Measurements from ENCODE around the gene NUDT22.

The NUDT22 gene

DNA sequence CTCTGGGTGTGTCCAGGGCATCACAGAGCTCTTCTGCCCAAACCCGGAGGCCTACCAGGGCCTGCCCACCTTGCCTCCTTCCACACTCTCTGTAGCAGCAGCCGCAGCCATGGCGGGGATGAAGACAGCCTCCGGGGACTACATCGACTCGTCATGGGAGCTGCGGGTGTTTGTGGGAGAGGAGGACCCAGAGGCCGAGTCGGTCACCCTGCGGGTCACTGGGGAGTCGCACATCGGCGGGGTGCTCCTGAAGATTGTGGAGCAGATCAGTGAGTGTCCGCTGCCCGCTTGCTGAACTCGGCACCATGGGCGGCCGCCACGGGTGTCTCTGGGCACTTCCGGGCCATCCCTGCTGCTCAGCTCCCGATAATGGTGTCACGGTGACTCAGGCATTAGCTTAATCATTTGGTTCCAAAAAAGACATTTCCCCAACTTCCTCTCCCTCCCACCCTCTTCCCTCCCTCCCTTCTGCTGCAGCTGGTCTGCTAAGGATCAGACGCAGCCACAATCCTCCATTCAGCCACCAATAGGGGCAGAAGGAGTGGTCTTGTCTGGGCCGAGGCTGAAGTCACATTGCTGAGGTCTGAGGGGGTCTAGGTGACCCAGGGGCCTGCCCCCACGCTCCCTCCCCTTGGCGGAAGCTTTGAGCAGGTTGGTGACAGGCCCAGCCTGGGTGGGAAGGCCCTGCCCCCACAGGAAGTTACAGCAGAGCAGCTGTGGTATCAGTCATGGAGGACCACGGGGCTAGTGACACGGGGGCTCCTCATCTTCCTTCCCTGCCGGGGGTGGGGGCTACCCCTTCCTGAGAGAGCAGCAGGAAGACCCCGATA, 18.6 kb upstream of the NUDT22 start:
- DNase-seq = no peak

DNA sequence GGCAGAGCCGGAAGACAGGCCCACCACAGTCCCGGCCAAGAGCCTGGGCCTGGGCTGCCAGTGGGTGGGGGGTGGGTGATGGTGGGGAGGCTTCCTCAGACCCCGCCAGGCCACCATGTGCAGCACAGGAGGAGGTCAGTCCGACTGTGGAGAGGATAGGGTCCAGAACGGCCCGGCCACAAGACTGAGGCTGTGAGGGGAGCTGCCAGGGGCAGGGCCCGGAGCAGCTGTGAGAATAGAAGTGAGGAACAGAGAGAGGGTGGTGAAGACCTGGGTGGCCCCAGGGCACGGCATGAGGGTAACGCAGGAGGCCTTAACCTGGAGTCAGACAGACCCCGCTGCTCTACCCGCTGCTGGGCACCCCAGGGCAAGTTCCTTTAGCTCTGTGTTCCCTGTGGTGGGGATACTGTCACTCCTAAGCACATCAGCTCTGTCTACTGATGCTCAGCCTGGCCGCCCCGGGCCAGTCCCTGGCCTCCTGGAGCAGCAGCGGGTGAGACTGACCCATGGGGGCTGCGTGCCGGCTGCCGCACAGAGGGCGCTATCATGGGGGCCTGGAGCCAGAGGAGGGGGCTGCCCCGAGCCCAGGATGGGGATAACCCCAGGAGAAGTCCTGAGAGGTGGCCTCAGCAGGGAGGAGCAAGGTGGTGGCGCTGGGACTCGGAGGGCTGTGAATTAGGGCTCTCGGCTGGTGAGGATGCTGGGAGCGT, 17.8 kb upstream of the NUDT22 start:
- DNase-seq = no peak

DNA sequence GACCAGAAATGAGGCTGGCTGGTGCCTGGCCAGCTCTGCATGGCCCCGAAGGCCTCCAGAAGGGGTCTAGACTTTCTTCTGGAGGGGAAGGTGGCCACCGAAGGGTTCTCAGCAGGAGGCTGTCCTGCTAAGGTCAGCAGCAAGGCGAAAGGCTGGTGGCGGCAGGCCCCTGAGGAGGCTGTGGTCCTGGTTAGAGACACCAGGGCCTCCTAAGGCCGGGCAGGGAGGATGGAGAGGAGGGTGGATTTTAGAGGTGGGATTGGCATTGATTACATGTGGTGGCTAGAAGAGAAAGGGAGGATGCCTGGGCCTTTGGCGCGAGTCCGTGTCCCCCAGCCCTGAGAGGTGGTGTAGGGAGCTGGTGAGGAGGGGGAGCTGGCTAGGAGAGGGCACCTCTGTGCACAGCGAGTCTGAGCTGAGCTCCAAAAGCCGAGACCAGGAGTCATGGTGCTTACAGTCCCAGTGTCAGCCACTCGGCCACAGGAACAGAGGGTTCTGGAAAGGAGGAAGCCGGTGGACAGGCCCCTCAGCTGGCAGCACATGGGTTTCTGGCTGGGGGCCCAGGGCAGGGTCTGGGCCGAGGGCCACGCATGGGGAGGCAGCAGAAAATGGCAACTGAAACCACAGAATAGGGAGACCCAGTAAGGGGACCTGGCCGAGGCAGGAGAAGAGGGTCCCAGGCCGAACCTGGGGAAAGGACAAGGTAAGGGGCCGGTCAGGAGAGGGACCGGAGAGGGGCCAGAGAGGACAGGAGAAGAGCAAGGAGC, 17.1 kb upstream of the NUDT22 start:
- DNase-seq = no peak

DNA sequence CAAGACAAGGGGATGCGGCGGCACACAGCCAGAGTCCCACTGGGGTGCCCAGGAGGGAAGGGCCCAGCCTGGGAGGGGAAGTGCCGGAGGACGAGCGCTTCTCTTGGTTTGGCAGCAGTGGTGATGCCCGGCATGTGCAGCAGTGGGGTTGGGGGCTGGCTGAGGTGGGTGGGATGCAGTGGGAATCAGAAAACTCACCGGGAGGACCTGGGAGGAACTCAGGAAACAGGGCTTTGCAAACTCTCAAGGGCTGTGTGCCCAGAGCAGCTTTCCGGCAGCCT, 16.6 kb upstream of the NUDT22 start:
- DNase-seq = no peak

DNA sequence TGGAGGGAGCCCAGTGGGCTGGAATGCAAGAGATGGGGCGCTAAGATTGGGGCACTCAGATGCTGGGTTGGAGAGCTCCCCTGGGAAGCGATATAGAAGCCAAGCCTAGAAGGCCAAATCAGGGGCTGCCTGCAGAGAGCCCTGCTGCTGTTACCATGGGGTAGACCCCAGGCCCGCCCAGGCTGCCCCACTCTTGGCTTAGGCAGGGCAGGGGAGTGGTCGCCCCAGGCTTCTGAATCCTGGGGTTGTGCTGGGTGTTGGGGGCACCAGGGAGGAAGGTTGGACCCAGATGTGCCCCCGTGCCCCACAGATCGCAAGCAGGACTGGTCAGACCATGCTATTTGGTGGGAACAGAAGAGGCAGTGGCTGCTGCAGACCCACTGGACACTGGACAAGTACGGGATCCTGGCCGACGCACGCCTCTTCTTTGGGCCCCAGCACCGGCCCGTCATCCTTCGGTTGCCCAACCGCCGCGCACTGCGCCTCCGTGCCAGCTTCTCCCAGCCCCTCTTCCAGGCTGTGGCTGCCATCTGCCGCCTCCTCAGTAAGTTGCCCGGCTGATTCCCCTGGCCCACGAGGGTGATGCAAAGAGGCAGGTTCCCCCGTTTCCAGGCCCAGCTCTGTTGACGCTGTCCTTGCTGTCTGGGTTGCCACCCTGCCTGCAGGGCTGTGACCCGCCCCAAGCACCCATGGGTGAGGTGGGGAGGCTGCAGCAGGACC, 15.6 kb upstream of the NUDT22 start:
- no peak for DNase-seq

DNA sequence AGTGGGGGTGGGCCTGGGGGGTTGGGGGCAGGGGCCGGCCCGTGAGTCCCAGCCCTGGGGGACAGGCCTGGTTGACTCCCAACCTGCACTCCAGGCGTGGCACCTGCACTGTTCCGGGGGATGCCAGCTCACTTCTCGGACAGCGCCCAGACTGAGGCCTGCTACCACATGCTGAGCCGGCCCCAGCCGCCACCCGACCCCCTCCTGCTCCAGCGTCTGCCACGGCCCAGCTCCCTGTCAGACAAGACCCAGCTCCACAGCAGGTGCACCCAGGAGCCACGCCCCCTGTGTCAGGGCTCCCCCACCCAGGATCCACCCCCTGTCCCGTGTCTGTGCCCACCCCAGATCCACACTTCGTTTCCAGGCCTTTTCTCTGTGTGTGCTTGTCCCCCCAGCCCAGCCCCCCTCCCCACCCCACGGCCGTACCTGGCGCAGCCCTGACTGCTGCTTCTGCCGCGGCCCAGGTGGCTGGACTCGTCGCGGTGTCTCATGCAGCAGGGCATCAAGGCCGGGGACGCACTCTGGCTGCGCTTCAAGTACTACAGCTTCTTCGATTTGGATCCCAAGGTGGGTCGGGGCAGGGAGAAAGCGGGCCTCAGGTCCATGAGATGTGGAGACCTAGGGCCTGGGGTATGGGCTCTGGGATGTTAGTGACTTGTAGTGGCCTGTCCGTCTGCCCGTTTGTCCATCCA, 14.7 kb upstream of the NUDT22 start:
- DNase-seq = no peak

DNA sequence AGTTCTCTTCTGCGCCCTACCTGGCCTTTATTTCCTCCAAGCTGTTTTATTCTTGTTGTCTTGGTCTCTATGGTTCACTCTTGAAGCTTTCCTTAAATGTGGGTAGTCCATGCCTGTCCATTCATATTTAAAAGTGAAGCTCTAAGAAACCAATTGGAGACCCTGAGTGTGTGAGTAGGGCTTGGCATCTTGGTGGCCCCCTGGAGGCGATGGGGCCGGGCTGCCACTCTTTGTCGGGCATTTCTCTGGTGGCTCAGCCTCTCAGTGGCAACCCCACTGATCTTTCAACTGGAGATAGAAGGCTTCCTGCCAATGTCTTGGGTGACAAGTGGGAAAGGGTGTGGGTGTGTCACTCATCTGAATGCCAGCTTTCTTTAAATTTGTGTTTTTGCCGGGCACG, 9.2 kb upstream of the NUDT22 start:
- DNase-seq = no peak

DNA sequence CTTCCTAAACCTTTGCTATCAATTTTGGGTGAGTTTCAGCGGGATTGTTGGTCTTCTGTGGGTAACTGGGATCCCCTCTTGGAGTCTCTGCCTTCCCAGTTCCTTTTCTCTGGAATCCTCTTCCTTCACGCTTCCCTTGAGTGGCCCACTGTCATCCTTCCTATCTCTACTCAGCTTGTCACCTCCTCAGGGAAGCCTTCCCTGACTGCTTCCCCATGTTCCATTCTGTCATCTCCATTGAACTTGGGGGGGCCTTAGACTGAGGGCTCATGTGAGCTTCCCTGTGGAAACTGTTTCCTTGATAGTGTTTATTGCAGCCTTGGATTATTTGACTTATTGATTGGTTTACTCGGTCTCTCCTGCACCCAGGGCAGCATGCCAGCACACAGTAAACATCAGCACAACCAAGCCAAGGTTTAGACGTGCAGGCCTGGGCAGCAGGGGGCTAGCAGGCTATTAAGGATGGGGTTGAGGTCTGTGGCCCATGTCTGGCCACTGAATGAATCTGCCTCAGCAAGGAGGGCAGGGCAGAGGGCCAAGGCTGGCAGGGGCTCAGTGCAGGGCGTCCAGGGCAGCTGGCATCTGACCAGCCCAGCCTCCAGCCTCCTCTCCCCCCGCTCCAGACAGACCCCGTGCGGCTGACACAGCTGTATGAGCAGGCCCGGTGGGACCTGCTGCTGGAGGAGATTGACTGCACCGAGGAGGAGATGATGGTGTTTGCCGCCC, 7.3 kb upstream of the NUDT22 start:
- DNase-seq = no peak

DNA sequence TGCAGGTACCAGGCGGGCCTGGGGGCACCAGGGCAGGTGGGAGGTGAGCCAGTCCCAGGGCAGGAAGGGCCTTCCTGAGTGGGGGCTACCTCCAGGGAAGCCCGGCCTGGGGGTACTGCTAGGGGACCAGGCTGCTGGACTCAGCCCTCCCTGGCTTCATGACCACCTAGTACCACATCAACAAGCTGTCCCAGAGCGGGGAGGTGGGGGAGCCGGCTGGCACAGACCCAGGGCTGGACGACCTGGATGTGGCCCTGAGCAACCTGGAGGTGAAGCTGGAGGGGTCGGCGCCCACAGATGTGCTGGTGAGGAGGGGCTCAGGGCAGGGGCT, 6.8 kb upstream of the NUDT22 start:
- no peak for DNase-seq

DNA sequence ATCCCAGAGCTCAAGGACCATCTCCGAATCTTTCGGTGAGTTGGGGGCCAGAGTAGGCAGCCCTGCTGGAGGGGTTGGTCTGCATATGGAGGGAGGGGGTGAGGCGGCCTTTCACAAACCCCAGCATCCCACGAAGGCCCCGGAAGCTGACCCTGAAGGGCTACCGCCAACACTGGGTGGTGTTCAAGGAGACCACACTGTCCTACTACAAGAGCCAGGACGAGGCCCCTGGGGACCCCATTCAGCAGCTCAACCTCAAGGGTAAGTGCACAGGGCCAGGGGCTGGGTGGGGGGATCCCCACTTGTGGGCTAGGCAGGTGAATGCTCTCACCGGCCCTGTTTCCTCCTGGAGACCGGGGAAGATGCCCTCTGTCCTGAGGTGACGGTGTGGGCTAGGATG, 6.3 kb upstream of the NUDT22 start:
- DNase-seq = no peak

DNA sequence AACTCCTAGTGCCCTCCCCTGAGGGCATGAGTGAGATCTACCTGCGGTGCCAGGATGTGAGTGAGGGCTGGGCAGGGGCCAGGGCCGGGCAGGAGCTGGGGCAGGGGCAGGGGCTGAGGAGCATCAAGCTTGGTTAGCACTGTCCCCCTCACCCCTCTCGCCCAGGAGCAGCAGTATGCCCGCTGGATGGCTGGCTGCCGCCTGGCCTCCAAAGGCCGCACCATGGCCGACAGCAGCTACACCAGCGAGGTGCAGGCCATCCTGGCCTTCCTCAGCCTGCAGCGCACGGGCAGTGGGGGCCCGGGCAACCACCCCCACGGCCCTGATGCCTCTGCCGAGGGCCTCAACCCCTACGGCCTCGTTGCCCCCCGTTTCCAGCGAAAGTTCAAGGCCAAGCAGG, 5.8 kb upstream of the NUDT22 start:
- no peak for DNase-seq

DNA sequence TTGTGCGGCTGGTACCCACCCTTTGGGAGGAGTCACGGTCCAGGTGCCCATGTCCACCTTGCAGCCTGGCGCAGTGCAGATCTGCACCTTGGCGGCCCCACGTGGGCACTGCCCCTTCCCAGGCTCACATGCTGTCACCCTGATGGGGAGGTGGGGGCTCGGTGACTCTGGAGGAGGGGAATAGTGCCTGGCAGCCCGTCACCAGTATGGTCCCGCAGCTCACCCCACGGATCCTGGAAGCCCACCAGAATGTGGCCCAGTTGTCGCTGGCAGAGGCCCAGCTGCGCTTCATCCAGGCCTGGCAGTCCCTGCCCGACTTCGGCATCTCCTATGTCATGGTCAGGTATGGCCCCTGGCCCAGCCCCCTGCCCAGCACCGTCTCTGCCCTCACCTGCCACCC, 5.3 kb upstream of the NUDT22 start:
- DNase-seq = no peak

DNA sequence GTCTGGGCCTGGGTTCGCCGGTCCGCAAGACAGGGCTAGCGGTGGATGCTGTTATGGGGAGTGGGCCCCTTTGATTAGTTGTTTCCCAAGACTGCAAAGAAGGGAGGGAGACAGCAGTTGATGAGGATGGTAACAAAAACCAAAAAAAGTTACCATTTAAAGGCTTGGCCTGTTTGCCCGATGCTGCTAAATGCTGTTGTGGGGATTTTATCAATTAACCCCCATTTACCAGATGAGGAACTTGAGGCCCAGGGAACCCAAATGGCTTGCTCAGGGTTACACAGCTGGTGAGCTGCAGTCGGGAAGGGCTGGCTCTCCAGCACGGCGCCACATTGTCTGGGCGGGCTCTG, 3.4 kb upstream of the NUDT22 start:
- DNase-seq = no peak

DNA sequence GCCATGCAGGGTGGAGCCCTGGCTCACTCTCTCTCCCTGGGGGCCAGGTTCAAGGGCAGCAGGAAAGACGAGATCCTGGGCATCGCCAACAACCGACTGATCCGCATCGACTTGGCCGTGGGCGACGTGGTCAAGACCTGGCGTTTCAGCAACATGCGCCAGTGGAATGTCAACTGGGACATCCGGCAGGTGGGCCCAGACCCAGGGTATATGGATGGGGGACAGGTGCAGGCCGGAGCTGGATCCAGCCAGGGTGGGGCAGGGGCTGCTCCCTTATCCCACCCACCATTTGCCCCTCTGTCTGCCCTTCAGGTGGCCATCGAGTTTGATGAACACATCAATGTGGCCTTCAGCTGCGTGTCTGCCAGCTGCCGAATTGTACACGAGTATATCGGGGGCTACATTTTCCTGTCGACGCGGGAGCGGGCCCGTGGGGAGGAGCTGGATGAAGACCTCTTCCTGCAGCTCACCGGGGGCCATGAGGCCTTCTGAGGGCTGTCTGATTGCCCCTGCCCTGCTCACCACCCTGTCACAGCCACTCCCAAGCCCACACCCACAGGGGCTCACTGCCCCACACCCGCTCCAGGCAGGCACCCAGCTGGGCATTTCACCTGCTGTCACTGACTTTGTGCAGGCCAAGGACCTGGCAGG, 2.9 kb upstream of the NUDT22 start:
- no peak for DNase-seq

DNA sequence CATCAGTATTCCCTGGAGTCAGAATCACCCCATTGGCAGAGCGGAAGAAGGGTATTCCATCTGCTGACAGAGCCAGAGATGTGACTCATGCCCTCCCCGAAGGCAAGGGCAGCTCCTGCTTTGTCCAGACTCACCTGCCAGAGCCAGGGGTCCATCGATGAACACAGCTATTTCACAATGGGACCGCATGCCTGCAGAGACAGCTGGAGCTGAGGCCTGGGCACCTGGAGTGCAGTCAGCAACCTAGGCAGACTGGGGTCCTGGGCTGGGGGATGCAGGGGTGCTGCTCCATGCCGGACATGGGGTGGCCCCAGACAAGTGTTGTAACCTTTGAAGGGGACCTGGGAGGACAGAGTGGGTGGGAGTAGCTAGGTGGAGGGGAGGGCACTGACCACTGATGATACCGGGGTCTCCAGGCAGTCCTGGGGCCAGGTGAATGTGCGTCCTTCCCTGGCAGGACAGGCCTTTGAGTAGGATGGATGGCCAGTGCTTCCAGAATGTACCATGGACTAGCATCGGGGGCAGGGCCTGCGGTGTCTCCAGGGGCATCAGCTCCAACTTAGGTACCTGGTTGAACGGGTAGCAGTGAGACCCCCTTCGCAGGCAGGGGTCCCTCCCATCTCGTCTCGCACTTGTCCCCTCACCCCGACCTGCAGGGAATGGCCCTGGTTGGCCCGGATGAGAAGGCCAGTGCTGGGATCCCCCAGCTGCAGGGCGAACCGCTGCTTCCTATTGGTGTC, 1.8 kb upstream of the NUDT22 start:
- no peak for DNase-seq

DNA sequence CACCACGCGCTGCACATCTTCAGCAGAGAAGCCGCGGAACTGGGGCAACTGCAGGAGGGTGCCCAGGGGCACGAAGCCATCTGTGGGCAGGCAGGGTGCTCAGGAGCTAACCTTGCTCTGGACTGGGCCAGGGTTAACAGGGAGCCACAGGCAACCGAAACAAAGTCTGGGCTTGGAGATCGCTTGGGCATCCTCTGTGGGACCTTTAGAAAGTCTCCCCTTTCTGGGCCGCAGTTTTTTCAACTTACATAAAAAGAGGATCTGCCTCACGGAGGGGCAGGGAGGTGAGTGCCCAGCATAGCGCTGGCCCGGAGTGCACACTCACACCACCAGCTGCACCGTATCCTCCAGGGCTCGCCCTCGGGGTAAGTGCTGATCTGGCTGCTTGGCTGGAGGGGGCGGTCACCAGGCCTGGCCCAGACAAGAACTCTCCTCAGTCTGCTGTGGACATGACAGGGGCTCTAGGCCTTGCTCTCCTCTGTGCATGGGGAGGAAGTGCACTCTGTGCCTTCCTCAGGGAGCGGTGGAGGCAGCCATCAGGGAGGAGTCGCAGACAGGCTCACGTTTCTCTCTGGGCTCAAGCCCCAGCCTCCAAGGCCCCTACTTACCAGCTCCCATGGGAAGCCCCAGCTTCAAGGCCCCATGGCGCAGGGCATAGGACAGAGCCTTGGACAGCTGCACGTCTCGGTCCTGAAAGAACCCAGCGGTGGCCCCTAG, 1.0 kb upstream of the NUDT22 start:
- DNase-seq = no peak

DNA sequence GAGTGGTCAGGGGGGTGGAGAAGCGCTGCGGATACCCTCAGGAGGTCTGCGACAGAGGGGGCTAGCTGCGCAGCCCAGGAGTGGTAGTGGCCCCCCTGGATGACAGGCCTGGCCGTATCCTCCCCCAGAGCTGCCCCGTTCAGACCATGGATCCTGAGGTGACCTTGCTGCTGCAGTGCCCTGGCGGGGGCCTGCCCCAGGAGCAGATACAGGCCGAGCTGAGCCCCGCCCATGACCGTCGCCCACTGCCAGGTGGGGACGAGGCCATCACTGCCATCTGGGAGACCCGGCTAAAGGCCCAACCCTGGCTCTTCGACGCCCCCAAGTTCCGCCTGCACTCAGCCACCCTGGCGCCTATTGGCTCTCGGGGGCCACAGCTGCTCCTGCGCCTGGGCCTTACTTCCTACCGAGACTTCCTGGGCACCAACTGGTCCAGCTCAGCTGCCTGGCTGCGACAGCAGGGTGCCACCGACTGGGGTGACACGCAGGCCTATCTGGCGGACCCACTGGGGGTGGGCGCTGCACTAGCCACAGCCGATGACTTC, 505 bp downstream of the NUDT22 start:
- DNase-seq = no peak

DNA sequence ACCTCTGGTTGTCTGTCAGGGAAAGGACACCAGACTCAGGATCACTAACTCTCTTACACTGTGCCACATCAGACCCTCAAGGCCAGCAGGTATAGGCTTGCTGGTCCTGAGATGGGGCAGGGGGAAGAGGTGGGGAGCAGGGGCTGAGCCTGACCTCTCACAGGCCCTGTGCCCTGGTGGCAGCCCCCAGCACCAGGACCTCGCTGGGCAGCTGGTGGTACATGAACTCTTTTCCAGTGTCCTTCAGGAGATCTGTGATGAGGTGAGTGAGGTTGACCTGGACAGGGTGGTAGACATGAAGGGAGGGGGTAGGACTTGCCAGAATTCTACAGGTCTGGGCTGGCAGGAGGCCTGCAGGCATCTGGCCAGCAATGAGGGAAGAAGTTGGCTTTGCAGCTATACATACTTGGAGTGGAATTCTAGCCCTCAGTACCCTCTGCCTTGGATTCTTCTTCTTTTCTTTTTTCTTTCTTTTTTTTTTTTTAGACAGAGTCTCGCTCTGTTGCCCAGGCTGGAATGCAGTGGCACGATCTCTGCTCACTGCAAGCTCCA, 1.4 kb downstream of the NUDT22 start:
- no peak for DNase-seq

DNA sequence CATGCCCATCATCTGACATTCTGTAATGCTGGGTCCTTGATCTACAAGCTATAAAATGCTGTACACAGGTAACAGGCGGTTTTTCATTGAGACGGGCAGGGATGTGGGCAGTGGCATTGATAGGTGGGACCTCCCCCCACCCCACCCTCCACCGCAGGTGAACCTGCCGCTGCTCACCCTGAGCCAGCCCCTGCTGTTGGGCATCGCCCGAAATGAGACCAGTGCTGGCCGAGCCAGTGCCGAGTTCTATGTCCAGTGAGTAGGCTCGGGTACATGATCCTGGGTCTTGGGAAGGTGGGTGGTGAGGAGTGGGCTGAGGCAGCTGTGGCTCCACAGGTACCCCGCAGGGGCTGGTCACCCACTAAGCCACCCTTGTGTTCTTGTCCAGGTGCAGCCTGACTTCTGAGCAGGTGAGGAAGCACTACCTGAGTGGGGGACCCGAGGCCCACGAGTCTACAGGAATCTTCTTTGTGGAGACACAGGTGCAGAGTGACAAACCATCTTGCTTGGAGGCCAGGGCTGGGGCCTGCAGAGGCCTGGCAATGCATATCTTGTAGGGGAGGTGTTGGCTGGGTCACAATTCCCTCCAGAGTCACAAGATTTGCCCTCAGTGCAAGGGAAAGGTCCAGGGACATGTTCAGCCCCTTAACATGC, 3.1 kb downstream of the NUDT22 start:
- DNase-seq = no peak

Data from kidney glomerular epithelial cell (primary cell).